ENCODE results near the gene TRMT10B.

Gene TRMT10B

GRCh38 chr9:37732086-37732741 is 21.4 kb upstream of the TRMT10B start:
- H3K27ac ChIP-seq (ENCODE audit: low read depth, low read length, poor library complexity, severe bottlenecking), result no peak overlapping the region
- H3K9me3 ChIP-seq (ENCODE audit: low read length), result no peaks in the 10 kb centered on the region
- no peaks in the 10 kb centered on the region for H3K36me3 ChIP-seq (ENCODE audit: insufficient read depth, low read length)
- no peaks in the 10 kb centered on the region for H3K79me2 ChIP-seq (ENCODE audit: insufficient read depth, low read length)
- no peak overlapping the region for H3K9ac ChIP-seq (ENCODE audit: low read length)
- H2AFZ ChIP-seq (ENCODE audit: low read length), result no peak overlapping the region
- H3K4me3 ChIP-seq (ENCODE audit: low read depth, low read length, poor library complexity, severe bottlenecking), result no peak overlapping the region
- H3K9me2 ChIP-seq (ENCODE audit: low read depth, low read length), result no peaks in the 10 kb centered on the region
- peaks cover 8% of the 10 kb centered on the region; the same call in 1 of the 2 replicates for H3K27me3 ChIP-seq (ENCODE audit: insufficient read depth, low read length)
- H3K4me2 ChIP-seq (ENCODE audit: low read length), result no peak overlapping the region
- no peak for TF ChIP-seq EZH2 (IDR thresholded peaks at IDR 0.05; ENCODE audit: borderline replicate concordance, low read length)
- TF ChIP-seq CTCF (IDR thresholded peaks at IDR 0.05; ENCODE audit: low read length), result no peak
- no peaks in the 10 kb centered on the region for H4K20me1 ChIP-seq (ENCODE audit: insufficient read depth, low read length)
- no peaks in the 10 kb centered on the region for H3F3A ChIP-seq (ENCODE audit: insufficient read depth, low read length)
- H3K4me1 ChIP-seq (ENCODE audit: insufficient read depth, low read length, severe bottlenecking), result no peaks in the 10 kb centered on the region

- peaks cover 8% of the 10 kb centered on the region; the same call in 1 of the 2 replicates for H3K27me3 ChIP-seq (ENCODE audit: insufficient read depth, low read length)
These were observed 20.7 kb upstream of the TRMT10B start for GRCh38 chr9:37732952-37733351.

GRCh38 chr9:37739222-37739621 is 14.4 kb upstream of the TRMT10B start:
- Histone ChIP-seq H3K36me3 (ENCODE audit: insufficient read depth, low read length) (no peaks in the 10 kb centered on the region), H3K9me3 (ENCODE audit: low read length) (no peaks in the 10 kb centered on the region), H3K4me1 (ENCODE audit: insufficient read depth, low read length, severe bottlenecking) (no peaks in the 10 kb centered on the region), H3K4me3 (ENCODE audit: low read depth, low read length, poor library complexity, severe bottlenecking) (no peak overlapping the region), H3K4me2 (ENCODE audit: low read length) (no peak overlapping the region), H3F3A (ENCODE audit: insufficient read depth, low read length) (no peaks in the 10 kb centered on the region), H3K27ac (ENCODE audit: low read depth, low read length, poor library complexity, severe bottlenecking) (no peak overlapping the region), H2AFZ (ENCODE audit: low read length) (no peak overlapping the region), H3K9ac (ENCODE audit: low read length) (no peak overlapping the region), H3K79me2 (ENCODE audit: insufficient read depth, low read length) (no peaks in the 10 kb centered on the region), H3K9me2 (ENCODE audit: low read depth, low read length) (no peaks in the 10 kb centered on the region), H3K27me3 (ENCODE audit: insufficient read depth, low read length) (no peaks in the 10 kb centered on the region), H4K20me1 (ENCODE audit: insufficient read depth, low read length) (no peaks in the 10 kb centered on the region)
- TF ChIP-seq EZH2 (IDR thresholded peaks at IDR 0.05; ENCODE audit: borderline replicate concordance, low read length), result no peak
- TF ChIP-seq CTCF (IDR thresholded peaks at IDR 0.05; ENCODE audit: low read length), result no peak

More at GRCh38 chr9:37732952-37733351, 20.7 kb upstream of the TRMT10B start:
- no peaks in the 10 kb centered on the region for H4K20me1 ChIP-seq (ENCODE audit: insufficient read depth, low read length)
- H2AFZ ChIP-seq (ENCODE audit: low read length), result no peak overlapping the region
- no peak for TF ChIP-seq EZH2 (IDR thresholded peaks at IDR 0.05; ENCODE audit: borderline replicate concordance, low read length)
- TF ChIP-seq CTCF (IDR thresholded peaks at IDR 0.05; ENCODE audit: low read length), result no peak
- H3K79me2 ChIP-seq (ENCODE audit: insufficient read depth, low read length), result no peaks in the 10 kb centered on the region
- no peak overlapping the region for H3K27ac ChIP-seq (ENCODE audit: low read depth, low read length, poor library complexity, severe bottlenecking)
- no peaks in the 10 kb centered on the region for H3K4me1 ChIP-seq (ENCODE audit: insufficient read depth, low read length, severe bottlenecking)
- no peaks in the 10 kb centered on the region for H3K9me2 ChIP-seq (ENCODE audit: low read depth, low read length)
- no peak overlapping the region for H3K4me2 ChIP-seq (ENCODE audit: low read length)
- no peaks in the 10 kb centered on the region for H3F3A ChIP-seq (ENCODE audit: insufficient read depth, low read length)
- H3K9me3 ChIP-seq (ENCODE audit: low read length), result no peaks in the 10 kb centered on the region
- no peaks in the 10 kb centered on the region for H3K36me3 ChIP-seq (ENCODE audit: insufficient read depth, low read length)
- H3K9ac ChIP-seq (ENCODE audit: low read length), result no peak overlapping the region
- H3K4me3 ChIP-seq (ENCODE audit: low read depth, low read length, poor library complexity, severe bottlenecking), result no peak overlapping the region

All from OCI-LY1 (cell line).